ENCODE data around the gene ZNF408. TPM values are rescaled to one million over a fixed set of nuclear protein-coding genes. Genes with fewer than 3 reads are reported as not detected.
"Not testable (repeated sequence)": the region's sequence is repeated elsewhere in the genome, so short reads cannot be mapped to it uniquely, and the experiment has no call there.

Gene ZNF408
- polyA plus RNA-seq, 1 donor = 7.9 TPM

- no peak for DNase-seq
Observed at GRCh38 chr11:46697723-46698122, 3.1 kb upstream of the ZNF408 start.

- no peak for DNase-seq
Observed at GRCh38 chr11:46698597-46698996, 2.2 kb upstream of the ZNF408 start.

GRCh38 chr11:46701078-46701654, 335 bp downstream of the ZNF408 start:
- no peak for DNase-seq

- no peak for DNase-seq
Observed at GRCh38 chr11:46705070-46705688, 4.3 kb downstream of the ZNF408 start.

GRCh38 chr11:46706886-46707285, 6.1 kb downstream of the ZNF408 start:
- DNase-seq = no peak

GRCh38 chr11:46709351-46709750, 8.5 kb downstream of the ZNF408 start:
- not testable (repeated sequence) for DNase-seq

- DNase-seq = peak; percentile 75
Observed at GRCh38 chr11:46710821-46711269, 10.0 kb downstream of the ZNF408 start.

- no peak for DNase-seq
Observed at GRCh38 chr11:46711303-46711702, 10.5 kb downstream of the ZNF408 start.

GRCh38 chr11:46712874-46713576, 12.2 kb downstream of the ZNF408 start:
- DNase-seq = no peak

- not testable (repeated sequence) for DNase-seq
Observed at GRCh38 chr11:46717825-46718154, 17.0 kb downstream of the ZNF408 start.

- DNase-seq = no peak
Observed at GRCh38 chr11:46718155-46719019, 17.6 kb downstream of the ZNF408 start.

- no peak for DNase-seq
Observed at GRCh38 chr11:46719048-46719542, 18.3 kb downstream of the ZNF408 start, which contains the start of gene F2. TSS of gene F2 (plus strand) at chr11:46719213. CDS start at chr11:46719236, 23 bp downstream.

- no peak for DNase-seq
Observed at GRCh38 chr11:46719543-46720218, 18.9 kb downstream of the ZNF408 start.

GRCh38 chr11:46721286-46721685, 20.5 kb downstream of the ZNF408 start:
- DNase-seq = no peak

- DNase-seq = no peak
Observed at GRCh38 chr11:46722566-46723358, 21.9 kb downstream of the ZNF408 start.

- no peak for DNase-seq
Observed at GRCh38 chr11:46723359-46723680, 22.5 kb downstream of the ZNF408 start.

GRCh38 chr11:46724088-46724487, 23.3 kb downstream of the ZNF408 start:
- no peak for DNase-seq

GRCh38 chr11:46725338-46726205, 24.7 kb downstream of the ZNF408 start:
- DNase-seq = no peak

- DNase-seq = no peak
Observed at GRCh38 chr11:46726206-46726862, 25.5 kb downstream of the ZNF408 start.
